ENCODE data around the gene TRAF3.

TRAF3 gene

DNA sequence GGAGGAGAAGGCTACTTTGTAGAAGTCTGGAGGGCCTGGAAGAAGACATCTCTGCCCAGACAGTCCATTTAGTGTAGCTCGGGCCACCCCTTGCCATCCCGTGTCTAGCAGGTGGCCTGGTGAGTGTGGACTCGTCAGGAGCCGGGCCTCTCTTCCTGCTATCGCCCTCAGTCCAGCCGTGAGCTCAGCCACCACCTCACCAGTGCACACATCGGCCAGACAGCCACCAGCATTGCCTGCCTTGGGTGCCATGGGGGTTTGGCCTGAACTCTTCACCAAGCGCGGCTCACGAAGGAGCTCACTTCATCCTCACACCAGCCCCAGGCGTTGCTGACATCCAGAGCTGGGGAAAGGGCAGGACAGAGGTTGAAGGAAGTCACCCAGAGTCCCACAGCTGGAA is 19.6 kb upstream of the TRAF3 start:
- peak; percentile 44 to 52 for DNase-seq
- Histone ChIP-seq H4K12ac (ENCODE audit: low read depth, low read length) (no peak overlapping the region), H2AK5ac (ENCODE audit: low read length) (no peak overlapping the region), H3K4ac (ENCODE audit: low read depth, low read length) (no peak overlapping the region), H3K79me1 (ENCODE audit: low read length) (no peaks in the 10 kb centered on the region), H2AFZ (ENCODE audit: insufficient read depth, low read length, poor library complexity) (no peak overlapping the region), H3K27ac (ENCODE audit: low read depth, low read length) (no peak overlapping the region), H3K9me3 (ENCODE audit: insufficient read depth, low read depth, low read length) (peaks cover 3% of the 10 kb centered on the region), H2BK120ac (ENCODE audit: insufficient read depth, low read length, poor library complexity) (no peak overlapping the region), H3K4me2 (ENCODE audit: low read length) (no peak overlapping the region), H3K4me3 (ENCODE audit: low read depth, low read length) (no peak overlapping the region), H3K79me2 (ENCODE audit: control insufficient read depth, insufficient read depth, low read length, poor library complexity) (no peaks in the 10 kb centered on the region), H3K18ac (ENCODE audit: low read length) (no peak overlapping the region), H3K14ac (ENCODE audit: low read length) (no peak overlapping the region), H3K36me3 (ENCODE audit: control insufficient read depth in 1 of 2, insufficient read depth in 2 of 2, low read length in 2 of 2) (peaks cover 26 to 27% of the 10 kb centered on the region in 2 experiments), H3K27me3 (ENCODE audit: insufficient read depth, low read length) (no peaks in the 10 kb centered on the region), H3K4me1 (ENCODE audit: control insufficient read depth in 1 of 2, insufficient read depth in 2 of 2, low read length in 2 of 2) (no peaks in the 10 kb centered on the region), H2BK5ac (ENCODE audit: low read depth, low read length, poor library complexity) (no peak overlapping the region), H4K8ac (ENCODE audit: low read depth, low read length) (no peak overlapping the region), H3K9ac (ENCODE audit: low read length) (no peak overlapping the region), H2BK12ac (ENCODE audit: low read length) (no peak overlapping the region), H3K23ac (ENCODE audit: low read length) (no peak overlapping the region), H4K91ac (ENCODE audit: low read depth, low read length) (no peak overlapping the region)
- WGBS (ENCODE audit: extremely low coverage, insufficient coverage, insufficient read length): no CpG with 5 or more reads among the region's 11 CpGs

GRCh38 chr14:102758087-102758486 is 19.2 kb upstream of the TRAF3 start:
- H3K36me3 ChIP-seq (ENCODE audit: control insufficient read depth in 1 of 2, insufficient read depth in 2 of 2, low read length in 2 of 2): peaks cover 22 to 23% of the 10 kb centered on the region in 2 experiments
- H3K9ac ChIP-seq (ENCODE audit: low read length): no peak overlapping the region
- peaks cover 3% of the 10 kb centered on the region for H3K9me3 ChIP-seq (ENCODE audit: insufficient read depth, low read depth, low read length)
- no peak overlapping the region for H3K4ac ChIP-seq (ENCODE audit: low read depth, low read length)
- DNase-seq: no peak
- no peaks in the 10 kb centered on the region for H3K27me3 ChIP-seq (ENCODE audit: insufficient read depth, low read length)
- no peaks in the 10 kb centered on the region for H3K79me1 ChIP-seq (ENCODE audit: low read length)
- no peak overlapping the region for H3K27ac ChIP-seq (ENCODE audit: low read depth, low read length)
- H3K4me1 ChIP-seq (ENCODE audit: control insufficient read depth in 1 of 2, insufficient read depth in 2 of 2, low read length in 2 of 2): no peaks in the 10 kb centered on the region
- no peak overlapping the region for H3K18ac ChIP-seq (ENCODE audit: low read length)
- H3K79me2 ChIP-seq (ENCODE audit: control insufficient read depth, insufficient read depth, low read length, poor library complexity): no peaks in the 10 kb centered on the region
- H3K4me3 ChIP-seq (ENCODE audit: low read depth, low read length): no peak overlapping the region
- no CpG with 5 or more reads among the region's 5 CpGs for WGBS (ENCODE audit: extremely low coverage, insufficient coverage, insufficient read length)
- no peak overlapping the region for H2BK12ac ChIP-seq (ENCODE audit: low read length)
- H3K14ac ChIP-seq (ENCODE audit: low read length): no peak overlapping the region
- no peak overlapping the region for H4K91ac ChIP-seq (ENCODE audit: low read depth, low read length)
- no peak overlapping the region for H2BK5ac ChIP-seq (ENCODE audit: low read depth, low read length, poor library complexity)
- no peak overlapping the region for H2AK5ac ChIP-seq (ENCODE audit: low read length)
- no peak overlapping the region for H2AFZ ChIP-seq (ENCODE audit: insufficient read depth, low read length, poor library complexity)
- no peak overlapping the region for H2BK120ac ChIP-seq (ENCODE audit: insufficient read depth, low read length, poor library complexity)
- H4K8ac ChIP-seq (ENCODE audit: low read depth, low read length): no peak overlapping the region
- H3K4me2 ChIP-seq (ENCODE audit: low read length): no peak overlapping the region
- no peak overlapping the region for H4K12ac ChIP-seq (ENCODE audit: low read depth, low read length)
- no peak overlapping the region for H3K23ac ChIP-seq (ENCODE audit: low read length)

- H3K18ac ChIP-seq (ENCODE audit: low read length): no peak overlapping the region
- no peak overlapping the region for H2BK120ac ChIP-seq (ENCODE audit: insufficient read depth, low read length, poor library complexity)
- H3K4me2 ChIP-seq (ENCODE audit: low read length): no peak overlapping the region
Measured at GRCh38 chr14:102759456-102760187, 17.6 kb upstream of the TRAF3 start.

DNA sequence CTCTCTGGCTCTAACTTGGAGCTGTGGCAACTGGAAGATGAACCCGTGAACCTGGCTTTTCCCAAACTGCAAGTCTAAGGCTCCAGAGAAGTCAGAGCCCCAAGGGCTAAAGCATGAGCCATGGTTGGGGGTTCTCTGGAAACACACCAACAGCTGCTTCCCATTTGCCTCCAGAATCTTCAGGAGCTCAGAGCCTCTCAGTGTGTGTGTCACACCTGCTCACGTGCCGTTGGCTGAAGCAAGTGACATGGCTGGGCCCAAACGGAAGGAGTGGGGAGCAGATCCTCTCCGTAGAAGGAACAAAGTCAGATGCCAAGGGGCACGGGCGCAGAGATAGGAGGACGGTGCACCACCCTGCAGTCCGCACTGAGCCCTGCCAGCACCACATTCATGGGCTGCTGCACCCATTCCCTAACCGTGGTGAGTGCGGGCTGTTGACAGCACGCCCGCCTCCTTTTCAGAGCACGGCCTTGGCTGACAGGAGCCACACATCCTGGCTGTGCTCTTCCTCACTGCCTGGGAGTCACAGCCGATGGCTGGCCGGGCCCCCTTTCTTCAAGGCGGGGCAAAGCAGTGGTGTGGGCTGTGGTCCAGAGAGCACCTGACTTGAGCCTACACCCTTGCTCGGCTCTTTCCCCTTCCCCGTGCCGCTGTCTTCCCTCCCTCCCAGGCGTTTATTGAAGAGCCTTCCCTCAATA is 16.6 kb upstream of the TRAF3 start:
- Histone ChIP-seq H3K4me3 (ENCODE audit: low read depth, low read length) (no peak overlapping the region), H4K91ac (ENCODE audit: low read depth, low read length) (no peak overlapping the region), H3K23ac (ENCODE audit: low read length) (no peak overlapping the region), H4K8ac (ENCODE audit: low read depth, low read length) (no peak overlapping the region), H3K79me2 (ENCODE audit: control insufficient read depth, insufficient read depth, low read length, poor library complexity) (no peaks in the 10 kb centered on the region), H2AK5ac (ENCODE audit: low read length) (no peak overlapping the region), H3K9ac (ENCODE audit: low read length) (no peak overlapping the region), H3K79me1 (ENCODE audit: low read length) (no peaks in the 10 kb centered on the region), H2BK120ac (ENCODE audit: insufficient read depth, low read length, poor library complexity) (no peak overlapping the region), H2BK12ac (ENCODE audit: low read length) (no peak overlapping the region), H3K4me1 (ENCODE audit: control insufficient read depth in 1 of 2, insufficient read depth in 2 of 2, low read length in 2 of 2) (no peaks in the 10 kb centered on the region), H4K12ac (ENCODE audit: low read depth, low read length) (no peak overlapping the region), H3K18ac (ENCODE audit: low read length) (no peak overlapping the region), H2AFZ (ENCODE audit: insufficient read depth, low read length, poor library complexity) (no peak overlapping the region), H3K36me3 (ENCODE audit: control insufficient read depth in 1 of 2, insufficient read depth in 2 of 2, low read length in 2 of 2) (peaks cover 2 to 3% of the 10 kb centered on the region in 2 experiments), H3K4ac (ENCODE audit: low read depth, low read length) (no peak overlapping the region), H3K27me3 (ENCODE audit: insufficient read depth, low read length) (no peaks in the 10 kb centered on the region), H3K9me3 (ENCODE audit: insufficient read depth, low read depth, low read length) (peaks cover 3% of the 10 kb centered on the region), H3K14ac (ENCODE audit: low read length) (no peak overlapping the region), H3K27ac (ENCODE audit: low read depth, low read length) (no peak overlapping the region), H3K4me2 (ENCODE audit: low read length) (no peak overlapping the region), H2BK5ac (ENCODE audit: low read depth, low read length, poor library complexity) (no peak overlapping the region)
- no peak for DNase-seq
- WGBS (ENCODE audit: extremely low coverage, insufficient coverage, insufficient read length): no CpG with 5 or more reads among the region's 21 CpGs

More at GRCh38 chr14:102759456-102760187, 17.6 kb upstream of the TRAF3 start:
- H4K12ac ChIP-seq (ENCODE audit: low read depth, low read length): no peak overlapping the region
- H3K4me1 ChIP-seq (ENCODE audit: control insufficient read depth in 1 of 2, insufficient read depth in 2 of 2, low read length in 2 of 2): no peaks in the 10 kb centered on the region
- H3K23ac ChIP-seq (ENCODE audit: low read length): no peak overlapping the region
- no peak overlapping the region for H2AFZ ChIP-seq (ENCODE audit: insufficient read depth, low read length, poor library complexity)
- no peak overlapping the region for H3K4ac ChIP-seq (ENCODE audit: low read depth, low read length)
- H3K27me3 ChIP-seq (ENCODE audit: insufficient read depth, low read length): no peaks in the 10 kb centered on the region
- no peak overlapping the region for H4K91ac ChIP-seq (ENCODE audit: low read depth, low read length)
- no peak overlapping the region for H2BK5ac ChIP-seq (ENCODE audit: low read depth, low read length, poor library complexity)
- H3K27ac ChIP-seq (ENCODE audit: low read depth, low read length): no peak overlapping the region
- no peak overlapping the region for H3K14ac ChIP-seq (ENCODE audit: low read length)
- DNase-seq: no peak
- H3K79me1 ChIP-seq (ENCODE audit: low read length): no peaks in the 10 kb centered on the region
- WGBS (ENCODE audit: extremely low coverage, insufficient coverage, insufficient read length): no CpG with 5 or more reads among the region's 10 CpGs
- H3K9me3 ChIP-seq (ENCODE audit: insufficient read depth, low read depth, low read length): peaks cover 3% of the 10 kb centered on the region
- H2AK5ac ChIP-seq (ENCODE audit: low read length): no peak overlapping the region
- no peaks in the 10 kb centered on the region for H3K79me2 ChIP-seq (ENCODE audit: control insufficient read depth, insufficient read depth, low read length, poor library complexity)
- no peak overlapping the region for H3K4me3 ChIP-seq (ENCODE audit: low read depth, low read length)
- peaks cover 11 to 12% of the 10 kb centered on the region in 2 experiments for H3K36me3 ChIP-seq (ENCODE audit: control insufficient read depth in 1 of 2, insufficient read depth in 2 of 2, low read length in 2 of 2)
- H3K9ac ChIP-seq (ENCODE audit: low read length): no peak overlapping the region
- H4K8ac ChIP-seq (ENCODE audit: low read depth, low read length): no peak overlapping the region
- no peak overlapping the region for H2BK12ac ChIP-seq (ENCODE audit: low read length)
